Rectal smooth muscle tissue (tissue), 1 donor: ENCODE measurements around the gene C19orf47.
A peak's percentile ranks its signal among the peaks of the same experiment; 100 is the strongest.

Source experiments
- H3K27ac ChIP-seq: one replicate; pipeline ENCODE4 v1.7.0; 2013; ENCODE audit warnings: low read depth, low read length, inconsistent platforms
- H3K27me3 ChIP-seq: one replicate; pipeline ENCODE4 v1.7.0; 2013; ENCODE audit warnings: low read length; ENCODE audit not compliant: control insufficient read depth, insufficient read depth
- H3K36me3 ChIP-seq: one replicate; pipeline ENCODE4 v1.7.0; 2013; ENCODE audit warnings: low read length; ENCODE audit not compliant: control insufficient read depth, insufficient read depth
- H3K4me1 ChIP-seq: one replicate; pipeline ENCODE4 v1.7.0; 2013; ENCODE audit warnings: low read length; ENCODE audit not compliant: control insufficient read depth, insufficient read depth
- H3K4me3 ChIP-seq: one replicate; pipeline ENCODE4 v1.7.0; 2013; ENCODE audit warnings: low read length
- H3K9ac ChIP-seq: one replicate; pipeline ENCODE4 v1.7.0; 2013; ENCODE audit warnings: low read length

The C19orf47 gene

GRCh38 chr19:40356681-40357595, 8.7 kb upstream of the C19orf47 start:
- Histone ChIP-seq H3K9ac (no peak overlapping the region), H3K36me3 (no peaks in the 10 kb centered on the region), H3K4me1 (no peaks in the 10 kb centered on the region), H3K27me3 (no peaks in the 10 kb centered on the region), H3K4me3 (no peak overlapping the region), H3K27ac (no peak overlapping the region)

- Histone ChIP-seq H3K9ac (no peak overlapping the region), H3K36me3 (no peaks in the 10 kb centered on the region), H3K27me3 (no peaks in the 10 kb centered on the region), H3K4me3 (no peak overlapping the region), H3K4me1 (no peaks in the 10 kb centered on the region), H3K27ac (no peak overlapping the region)
Observed at GRCh38 chr19:40355975-40356680, 7.9 kb upstream of the C19orf47 start.

GRCh38 chr19:40348961-40349507, 837 bp upstream of the C19orf47 start:
- H3K27me3 ChIP-seq, result no peaks in the 10 kb centered on the region
- H3K4me1 ChIP-seq, result peaks cover 6% of the 10 kb centered on the region
- peak overlapping the region; percentile 78 for H3K4me3 ChIP-seq
- peak overlapping the region; percentile 41 for H3K9ac ChIP-seq
- peak overlapping the region; percentile 34 for H3K27ac ChIP-seq
- no peaks in the 10 kb centered on the region for H3K36me3 ChIP-seq

- H3K9ac ChIP-seq, result no peak overlapping the region
- H3K4me3 ChIP-seq, result no peak overlapping the region
- no peaks in the 10 kb centered on the region for H3K36me3 ChIP-seq
- H3K27me3 ChIP-seq, result no peaks in the 10 kb centered on the region
- peaks cover 6% of the 10 kb centered on the region for H3K4me1 ChIP-seq
- no peak overlapping the region for H3K27ac ChIP-seq
Observed at GRCh38 chr19:40344422-40344821, 3.8 kb downstream of the C19orf47 start.

GRCh38 chr19:40342644-40343311, 5.4 kb downstream of the C19orf47 start:
- no peak overlapping the region for H3K9ac ChIP-seq
- no peak overlapping the region for H3K27ac ChIP-seq
- no peaks in the 10 kb centered on the region for H3K27me3 ChIP-seq
- H3K36me3 ChIP-seq, result no peaks in the 10 kb centered on the region
- H3K4me1 ChIP-seq, result peaks cover 5% of the 10 kb centered on the region
- H3K4me3 ChIP-seq, result no peak overlapping the region

GRCh38 chr19:40341601-40342482, 6.4 kb downstream of the C19orf47 start:
- H3K4me1 ChIP-seq, result no peaks in the 10 kb centered on the region
- no peak overlapping the region for H3K4me3 ChIP-seq
- H3K9ac ChIP-seq, result no peak overlapping the region

GRCh38 chr19:40339018-40339728, 9.0 kb downstream of the C19orf47 start:
- Histone ChIP-seq H3K4me3 (no peak overlapping the region), H3K4me1 (no peaks in the 10 kb centered on the region), H3K27ac (no peak overlapping the region), H3K36me3 (no peaks in the 10 kb centered on the region), H3K9ac (no peak overlapping the region), H3K27me3 (no peaks in the 10 kb centered on the region)

More at GRCh38 chr19:40341601-40342482, 6.4 kb downstream of the C19orf47 start:
- no peak overlapping the region for H3K27ac ChIP-seq
- H3K27me3 ChIP-seq, result no peaks in the 10 kb centered on the region
- H3K36me3 ChIP-seq, result no peaks in the 10 kb centered on the region

- H3K9ac ChIP-seq, result no peak overlapping the region
- no peak overlapping the region for H3K27ac ChIP-seq
- no peaks in the 10 kb centered on the region for H3K27me3 ChIP-seq
- H3K4me3 ChIP-seq, result no peak overlapping the region
- H3K4me1 ChIP-seq, result no peaks in the 10 kb centered on the region
- peaks cover 5% of the 10 kb centered on the region for H3K36me3 ChIP-seq
Observed at GRCh38 chr19:40337594-40337993, 10.6 kb downstream of the C19orf47 start.

- H3K27ac ChIP-seq, result no peak overlapping the region
- H3K4me1 ChIP-seq, result no peaks in the 10 kb centered on the region
- no peak overlapping the region for H3K4me3 ChIP-seq
- no peaks in the 10 kb centered on the region for H3K27me3 ChIP-seq
- no peak overlapping the region for H3K9ac ChIP-seq
- peaks cover 6% of the 10 kb centered on the region for H3K36me3 ChIP-seq
Observed at GRCh38 chr19:40337107-40337506, 11.1 kb downstream of the C19orf47 start.

- H3K27me3 ChIP-seq, result no peaks in the 10 kb centered on the region
- H3K36me3 ChIP-seq, result peaks cover 8% of the 10 kb centered on the region
- H3K27ac ChIP-seq, result no peak overlapping the region
- H3K4me1 ChIP-seq, result no peaks in the 10 kb centered on the region
- no peak overlapping the region for H3K4me3 ChIP-seq
- no peak overlapping the region for H3K9ac ChIP-seq
Observed at GRCh38 chr19:40336601-40336900, 11.6 kb downstream of the C19orf47 start.

GRCh38 chr19:40335855-40336600, 12.2 kb downstream of the C19orf47 start:
- H3K36me3 ChIP-seq, result peaks cover 12% of the 10 kb centered on the region
- no peak overlapping the region for H3K4me3 ChIP-seq
- no peak overlapping the region for H3K27ac ChIP-seq
- no peaks in the 10 kb centered on the region for H3K27me3 ChIP-seq
- H3K9ac ChIP-seq, result no peak overlapping the region
- H3K4me1 ChIP-seq, result no peaks in the 10 kb centered on the region
